PC-3 (cell line): ENCODE data around the gene ACOX1. TPM values are rescaled to one million over a fixed set of nuclear protein-coding genes. Genes with fewer than 3 reads are reported as not detected.

ENCODE experiments used
- ATAC-seq: fragments of 200-7000 bp; cut with Tn5 transposase; 2 replicates; pipeline ENCODE4 v1.9.1; 2020; ENCODE audit warnings: mild to moderate bottlenecking, moderate library complexity
- BruUV-seq: library from RNA; stranded (reverse); fragments of 400-500 nt; replicated peaks from 2 replicates; lab custom pipeline; 2021; lab: Mats Ljungman, UMichigan
- CTCF ChIA-PET: fragments of 300-600 bp; sonication (Branson Sonifier 250); formaldehyde crosslinking; loops from one replicate; lab custom pipeline; 2022; ENCODE audit warnings: antibody characterized with exemption; lab: Charles Lee
- POLR2A ChIA-PET: fragments of 300-600 bp; sonication (Branson Sonifier 250); formaldehyde crosslinking; loops from one replicate; lab custom pipeline; 2022; ENCODE audit warnings: antibody characterized with exemption; ENCODE audit not compliant: unreplicated experiment; lab: Charles Lee
- DNase-seq: peaks from one replicate; pipeline ENCODE4 v3.0.0-alpha.2; 2015
- H2AFZ ChIP-seq: fragments of 300-600 bp; sonication (generic); 2 replicates; pipeline ENCODE4 v1.6.0; 2016; ENCODE audit warnings: antibody characterized with exemption, low read length
- H3F3A ChIP-seq: fragments of 300-600 bp; sonication (generic); one replicate; pipeline ENCODE4 v1.6.0; 2017; ENCODE audit warnings: antibody characterized with exemption, low read length, control low read depth, mild to moderate bottlenecking; ENCODE audit not compliant: unreplicated experiment
- H3K27ac ChIP-seq: fragments of 300-600 bp; sonication (generic); 2 replicates; pipeline ENCODE4 v1.5.1; 2016; ENCODE audit warnings: mild to moderate bottlenecking, low read length
- H3K27me3 ChIP-seq: fragments of 300-600 bp; sonication (generic); 2 replicates; pipeline ENCODE4 v1.6.1; 2016; ENCODE audit warnings: low read length, mixed read lengths
- H3K36me3 ChIP-seq: fragments of 300-600 bp; sonication (generic); 2 replicates; pipeline ENCODE4 v1.6.1; 2016; ENCODE audit warnings: low read depth, mixed run types, low read length, mixed read lengths
- H3K4me1 ChIP-seq: fragments of 300-600 bp; sonication (generic); 2 replicates; pipeline ENCODE4 v1.5.1; 2016; ENCODE audit warnings: low read length; ENCODE audit not compliant: insufficient read depth
- H3K4me2 ChIP-seq: fragments of 300-600 bp; sonication (generic); 2 replicates; pipeline ENCODE4 v1.6.0; 2016; ENCODE audit warnings: low read length
- H3K4me3 ChIP-seq: fragments of 300-600 bp; sonication (generic); 2 replicates; pipeline ENCODE4 v1.5.1; 2016; ENCODE audit warnings: mild to moderate bottlenecking, low read length, mixed read lengths
- H3K79me2 ChIP-seq: fragments of 300-600 bp; sonication (generic); 2 replicates; pipeline ENCODE4 v1.6.1; 2017; ENCODE audit warnings: low read length, mixed read lengths
- H3K9ac ChIP-seq: fragments of 300-600 bp; sonication (generic); 2 replicates; pipeline ENCODE4 v1.6.0; 2016; ENCODE audit warnings: mild to moderate bottlenecking, low read length
- H3K9me2 ChIP-seq: fragments of 300-600 bp; sonication (generic); replicated peaks from 2 replicates; pipeline ENCODE4 v1.6.1; 2016; ENCODE audit warnings: mixed run types, low read length, mixed read lengths
- H3K9me3 ChIP-seq: fragments of 300-600 bp; sonication (generic); 2 replicates; pipeline ENCODE4 v1.6.1; 2016; ENCODE audit warnings: low read length, mixed read lengths
- H4K20me1 ChIP-seq: fragments of 300-600 bp; sonication (generic); 2 replicates; pipeline ENCODE4 v1.6.1; 2016; ENCODE audit warnings: low read length, mixed read lengths
- EZH2 ChIP-seq: fragments of 300-600 bp; sonication (generic); IDR thresholded peaks from one replicate; pipeline ENCODE4 v1.6.1; 2017; ENCODE audit warnings: antibody characterized with exemption, mild to moderate bottlenecking, low read length; ENCODE audit not compliant: unreplicated experiment
- EZH2phosphoT487 ChIP-seq: fragments of 300-600 bp; sonication (generic); IDR thresholded peaks from 2 replicates; pipeline ENCODE4 v1.6.1; 2018; ENCODE audit warnings: mild to moderate bottlenecking, antibody characterized with exemption, low read length, borderline replicate concordance
- intact Hi-C: fragments of 100-400 bp; cut with micrococcal nuclease; formaldehyde crosslinking; loops from 2 replicates; pipeline ENCODE4 v1.9.0; 2023
- total RNA-seq: library from RNA; depleted of rRNA; stranded (reverse); fragments of >200 nt; gene quantifications from 2 replicates; pipeline ENCODE4 v1.2.3, GENCODE V29; 2014
- TF ChIP-seq, protein P1 (sequence below): fragments of 300-600 bp; sonication (generic); conservative IDR thresholded peaks from 2 replicates; pipeline ENCODE4 v1.5.1; 2017; ENCODE audit warnings: antibody characterized with exemption, low read depth, mild to moderate bottlenecking, low read length

Gene ACOX1
- total RNA-seq, 1 experiment from 2014 or later, result 63.2 TPM

DNA sequence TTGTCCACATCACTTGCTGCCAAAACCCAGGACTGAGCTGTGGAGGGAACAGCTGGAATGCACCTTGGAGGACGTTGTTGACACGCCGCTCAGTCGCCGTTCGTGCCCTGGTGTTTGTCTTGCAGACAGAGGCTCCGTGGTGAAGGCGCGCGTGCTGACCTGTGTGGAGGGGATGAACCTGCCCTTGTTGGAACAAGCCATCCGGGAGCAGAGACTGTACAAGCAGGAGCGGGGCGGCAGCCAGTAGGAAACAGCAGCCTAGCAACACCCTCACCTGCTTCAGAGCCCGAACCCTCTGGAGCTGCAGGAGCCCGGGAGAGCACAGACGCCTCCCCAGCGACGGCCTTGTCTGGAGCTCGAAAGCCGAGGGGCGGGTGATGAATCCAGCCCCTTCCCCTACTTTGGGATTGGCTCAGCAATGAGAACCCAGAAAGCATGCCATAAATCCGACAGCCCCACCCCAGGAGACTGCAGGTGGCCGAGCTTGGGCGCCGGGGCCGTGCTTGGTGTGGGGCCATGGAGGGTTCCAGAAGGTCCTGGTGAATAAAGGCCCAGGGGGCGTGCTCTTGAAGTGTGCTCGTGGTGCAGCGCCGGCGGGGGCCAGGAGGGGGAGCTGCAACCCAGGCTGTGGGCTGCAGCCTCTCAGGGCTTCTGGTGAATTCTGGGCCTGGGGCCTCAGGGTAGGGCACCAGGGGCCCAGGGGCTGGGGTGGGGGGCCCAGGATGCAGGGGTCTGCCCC is 21.2 kb upstream of the ACOX1 start:
- Histone ChIP-seq H3K4me1 (peaks cover 32% of the 10 kb centered on the region), H3K9ac (no peak overlapping the region), H3K79me2 (no peaks in the 10 kb centered on the region), H4K20me1 (no peaks in the 10 kb centered on the region), H3K27me3 (no peaks in the 10 kb centered on the region), H3K36me3 (no peaks in the 10 kb centered on the region; the same call in 1 of the 2 replicates), H2AFZ (no peak overlapping the region), H3F3A (no peaks in the 10 kb centered on the region), H3K27ac (no peak overlapping the region), H3K9me2 (no peaks in the 10 kb centered on the region), H3K4me2 (no peak overlapping the region), H3K4me3 (no peak overlapping the region), H3K9me3 (no peaks in the 10 kb centered on the region)
- CTCF ChIA-PET, result interaction anchor here (0.5 to 1.0 kb wide), 3 partner anchors 35 to 51 kb away, joined by 3 to 6 read pairs (median 5); no protein-coding TSS in a partner anchor
- POLR2A ChIA-PET, result no interaction called here
- BruUV-seq, result no TSS peak
- DNase-seq, result peak; percentile 67
- intact Hi-C loops, result no loop called here
- ATAC-seq, result peak; percentile 23; the same call in 1 of the 2 replicates
- TF ChIP-seq EZH2 (no peak), EZH2phosphoT487 (no peak)
- TF ChIP-seq, protein P1, sequence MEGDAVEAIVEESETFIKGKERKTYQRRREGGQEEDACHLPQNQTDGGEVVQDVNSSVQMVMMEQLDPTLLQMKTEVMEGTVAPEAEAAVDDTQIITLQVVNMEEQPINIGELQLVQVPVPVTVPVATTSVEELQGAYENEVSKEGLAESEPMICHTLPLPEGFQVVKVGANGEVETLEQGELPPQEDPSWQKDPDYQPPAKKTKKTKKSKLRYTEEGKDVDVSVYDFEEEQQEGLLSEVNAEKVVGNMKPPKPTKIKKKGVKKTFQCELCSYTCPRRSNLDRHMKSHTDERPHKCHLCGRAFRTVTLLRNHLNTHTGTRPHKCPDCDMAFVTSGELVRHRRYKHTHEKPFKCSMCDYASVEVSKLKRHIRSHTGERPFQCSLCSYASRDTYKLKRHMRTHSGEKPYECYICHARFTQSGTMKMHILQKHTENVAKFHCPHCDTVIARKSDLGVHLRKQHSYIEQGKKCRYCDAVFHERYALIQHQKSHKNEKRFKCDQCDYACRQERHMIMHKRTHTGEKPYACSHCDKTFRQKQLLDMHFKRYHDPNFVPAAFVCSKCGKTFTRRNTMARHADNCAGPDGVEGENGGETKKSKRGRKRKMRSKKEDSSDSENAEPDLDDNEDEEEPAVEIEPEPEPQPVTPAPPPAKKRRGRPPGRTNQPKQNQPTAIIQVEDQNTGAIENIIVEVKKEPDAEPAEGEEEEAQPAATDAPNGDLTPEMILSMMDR, result peak; percentile 96

DNA sequence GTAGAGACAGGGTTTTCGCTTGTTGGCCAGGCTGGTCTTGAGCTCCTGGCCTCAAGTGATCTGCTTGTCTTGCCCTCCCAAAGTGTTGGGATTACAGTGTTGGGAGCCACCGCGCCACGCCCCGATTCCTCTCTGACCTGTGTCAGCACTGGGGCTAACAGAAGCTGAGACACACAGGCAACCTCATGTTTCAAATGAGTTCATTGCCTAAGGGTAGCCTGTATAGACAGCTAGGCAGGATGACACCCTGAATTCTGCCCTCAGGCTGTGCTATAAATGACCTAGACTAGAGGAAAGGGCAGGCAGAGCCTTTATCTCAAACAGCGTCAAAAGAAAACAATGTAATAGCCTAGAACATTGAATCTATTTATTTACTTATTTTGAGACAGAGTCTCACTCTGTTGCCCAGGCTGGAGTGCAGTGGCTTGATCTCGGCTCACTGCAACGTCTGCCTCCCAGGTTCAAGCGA is 19.4 kb upstream of the ACOX1 start:
- Histone ChIP-seq H4K20me1 (no peaks in the 10 kb centered on the region), H3K4me2 (peak overlapping the region; percentile 11), H3K4me1 (peaks cover 32% of the 10 kb centered on the region), H3K79me2 (no peaks in the 10 kb centered on the region), H3F3A (no peaks in the 10 kb centered on the region), H3K27ac (peak overlapping the region; percentile 97), H3K27me3 (no peaks in the 10 kb centered on the region), H3K36me3 (no peaks in the 10 kb centered on the region), H3K9me2 (no peaks in the 10 kb centered on the region), H3K4me3 (no peak overlapping the region), H2AFZ (no peak overlapping the region), H3K9me3 (no peaks in the 10 kb centered on the region), H3K9ac (peak overlapping the region; percentile 85)
- no TSS peak for BruUV-seq
- peak; percentile 76 for DNase-seq
- POLR2A ChIA-PET, result interaction anchor here (0.6 kb wide), 1 partner anchor 79 kb away, joined by 4 read pairs; no protein-coding TSS in a partner anchor
- intact Hi-C loops, result no loop called here
- ATAC-seq, result 0 out of 2 replicates have a peak, but pooled peaks have one; percentile 1
- CTCF ChIA-PET, result no interaction called here
- TF ChIP-seq EZH2, result no peak
- TF ChIP-seq, protein P1, result no peak
- no peak for TF ChIP-seq EZH2phosphoT487
